Left renal pelvis (tissue), 4 donors: ENCODE data around the gene IL17RC. TPM values are rescaled to one million over a fixed set of nuclear protein-coding genes. Genes with fewer than 3 reads are reported as not detected.

Experiments
- DNase-seq, 4 donors: peaks; one replicate each; pipeline ENCODE4 v3.0.0-alpha.2; 2013; ENCODE audit warnings: low read depth in 4 of 4, low spot score in 3 of 4
- polyA plus RNA-seq, 4 donors: library from polyadenylated mRNA; unstranded; fragments of 120-200 nt; gene quantifications; one replicate each; pipeline ENCODE4 v1.2.1, GENCODE V29; 2013; ENCODE audit not compliant: insufficient read length in 4 of 4

IL17RC gene
- polyA plus RNA-seq, 4 donors: 39.0 to 44.0 (median 42.5) TPM

- no peak for DNase-seq
Measured at GRCh38 chr3:9942934-9943690, 26.2 kb downstream of the IL17RC start.

DNA sequence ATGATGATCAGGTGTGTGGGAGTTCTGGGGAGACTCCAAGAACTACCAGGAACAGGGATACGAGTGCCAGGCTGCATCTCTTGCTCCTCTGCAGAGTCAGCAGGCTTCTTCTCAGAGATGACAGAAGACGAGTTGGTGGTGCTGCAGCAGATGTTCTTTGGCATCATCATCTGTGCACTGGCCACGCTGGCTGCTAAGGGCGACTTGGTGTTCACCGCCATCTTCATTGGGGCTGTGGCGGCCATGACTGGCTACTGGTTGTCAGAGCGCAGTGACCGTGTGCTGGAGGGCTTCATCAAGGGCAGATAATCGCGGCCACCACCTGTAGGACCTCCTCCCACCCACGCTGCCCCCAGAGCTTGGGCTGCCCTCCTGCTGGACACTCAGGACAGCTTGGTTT, 27.4 kb downstream of the IL17RC start:
- DNase-seq: no peak

- no peak for DNase-seq
Measured at GRCh38 chr3:9945358-9945757, 28.5 kb downstream of the IL17RC start.

DNA sequence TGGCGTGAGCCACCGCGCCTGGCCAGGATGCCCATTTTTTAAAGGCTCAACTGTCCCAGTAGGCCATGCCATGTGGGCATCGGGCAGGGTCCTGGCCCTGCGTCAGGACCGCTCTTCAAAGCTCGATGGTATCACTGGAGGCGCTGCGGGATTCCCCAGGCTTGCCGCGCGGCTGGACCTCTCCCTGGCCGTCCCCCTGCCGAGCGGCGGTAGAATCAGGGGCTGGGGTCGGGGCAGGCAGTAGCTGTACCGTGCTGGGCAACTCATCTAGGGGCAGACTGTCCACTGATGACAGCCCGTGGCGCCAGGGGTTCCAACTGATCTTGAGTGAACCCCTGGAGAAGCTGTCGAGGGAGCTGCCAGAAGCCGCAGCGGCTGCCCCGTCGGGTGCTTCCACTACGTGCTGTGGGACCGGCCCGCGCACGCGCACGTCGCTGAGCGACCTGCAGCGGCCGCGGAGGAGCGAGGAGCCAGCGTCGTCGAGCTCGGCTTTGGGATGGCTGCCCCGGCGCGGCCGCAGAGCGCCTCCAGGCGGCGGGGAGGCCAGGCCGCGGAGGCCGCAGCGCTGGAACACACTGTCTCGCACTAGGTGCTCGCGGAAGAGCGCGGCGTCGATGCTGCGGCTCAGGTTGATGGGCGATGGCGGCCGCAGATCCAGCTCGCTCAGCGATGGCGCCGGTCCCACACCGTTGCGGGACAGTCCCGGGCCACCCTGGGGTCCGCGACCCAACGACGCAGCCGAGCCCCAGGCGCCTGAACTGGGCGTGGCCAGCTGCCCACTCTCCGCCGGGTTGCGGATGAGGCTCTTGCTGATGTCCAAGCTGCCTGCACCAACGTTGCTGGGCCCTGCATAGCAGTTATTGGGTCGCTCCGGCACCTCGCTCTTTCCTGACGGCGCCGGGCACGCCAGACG, 29.5 kb downstream of the IL17RC start:
- DNase-seq: peak; percentile 67 to 77 (median 74)

GRCh38 chr3:9947025-9947995, 30.4 kb downstream of the IL17RC start:
- DNase-seq: peak in 3 of 4 donors; percentile 12 to 44 (median 37)

DNA sequence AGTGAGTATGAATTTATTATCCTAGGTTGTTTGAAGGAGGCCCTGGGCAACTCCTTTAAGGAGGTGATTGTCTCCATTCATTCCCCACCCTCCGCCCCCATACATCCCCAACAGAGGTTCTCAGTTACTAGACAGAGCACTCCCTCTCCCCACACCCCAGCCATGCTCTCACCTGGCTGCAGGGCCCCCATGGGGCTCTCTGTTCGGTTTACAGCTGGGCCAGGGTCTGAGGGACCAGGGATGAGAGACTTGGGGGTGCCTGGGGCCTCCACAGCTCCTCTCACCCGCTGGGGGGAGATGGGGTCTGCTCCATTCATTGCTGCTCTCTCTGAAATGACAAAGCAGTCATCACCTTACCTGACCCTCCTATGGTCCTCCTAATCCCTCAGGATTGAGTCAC, 31.7 kb downstream of the IL17RC start:
- no peak for DNase-seq

- no peak for DNase-seq
Measured at GRCh38 chr3:9949115-9949514, 32.2 kb downstream of the IL17RC start.

DNA sequence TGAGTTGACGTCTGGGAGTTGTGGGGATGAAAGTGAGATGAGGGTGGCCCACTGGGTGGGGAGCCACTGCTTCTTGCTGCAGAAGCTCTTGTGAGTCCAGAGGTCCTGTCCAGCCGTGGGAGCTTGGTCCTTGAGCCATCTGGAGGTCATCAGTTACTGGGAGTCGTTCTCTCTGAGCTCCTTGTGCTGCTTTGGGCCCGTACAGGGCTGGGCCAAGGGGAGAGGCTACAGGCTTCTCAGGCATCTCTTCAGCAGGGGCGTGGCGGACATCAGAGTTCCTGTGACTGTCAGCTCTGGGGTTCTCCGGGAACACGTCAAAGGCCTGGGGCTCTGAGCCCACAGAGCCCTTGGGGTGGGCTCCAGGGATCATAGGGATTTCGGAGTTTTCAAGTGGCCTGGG, 32.7 kb downstream of the IL17RC start:
- DNase-seq: no peak

- no peak for DNase-seq
Measured at GRCh38 chr3:9951126-9951525, 34.2 kb downstream of the IL17RC start.

DNA sequence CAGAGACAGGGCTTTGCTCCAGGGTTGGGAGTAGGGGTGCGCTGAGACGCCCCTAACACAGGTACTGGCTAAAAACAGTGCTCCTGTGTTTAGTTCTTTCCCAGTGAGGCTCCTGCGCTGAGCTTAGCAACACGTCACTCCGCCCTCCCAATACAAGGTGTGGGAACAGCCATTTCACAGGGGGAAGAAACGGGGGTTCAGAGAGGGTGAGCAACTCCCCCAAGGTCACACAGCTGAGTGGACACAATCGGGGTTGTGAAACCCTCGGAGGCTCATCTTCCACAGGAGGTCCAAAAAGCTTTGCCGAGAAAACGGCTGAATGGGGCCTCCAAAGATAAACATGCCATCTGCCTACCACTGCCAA, 34.7 kb downstream of the IL17RC start:
- DNase-seq: no peak

- peak in 1 of 4 donors; percentile 26 for DNase-seq
Measured at GRCh38 chr3:9951962-9952805, 35.3 kb downstream of the IL17RC start, which contains the start of gene PRRT3. Gene PRRT3, minus strand, starts transcription at chr3:9952408. Its CDS starts 2,293 bp downstream, at chr3:9950115.

DNA sequence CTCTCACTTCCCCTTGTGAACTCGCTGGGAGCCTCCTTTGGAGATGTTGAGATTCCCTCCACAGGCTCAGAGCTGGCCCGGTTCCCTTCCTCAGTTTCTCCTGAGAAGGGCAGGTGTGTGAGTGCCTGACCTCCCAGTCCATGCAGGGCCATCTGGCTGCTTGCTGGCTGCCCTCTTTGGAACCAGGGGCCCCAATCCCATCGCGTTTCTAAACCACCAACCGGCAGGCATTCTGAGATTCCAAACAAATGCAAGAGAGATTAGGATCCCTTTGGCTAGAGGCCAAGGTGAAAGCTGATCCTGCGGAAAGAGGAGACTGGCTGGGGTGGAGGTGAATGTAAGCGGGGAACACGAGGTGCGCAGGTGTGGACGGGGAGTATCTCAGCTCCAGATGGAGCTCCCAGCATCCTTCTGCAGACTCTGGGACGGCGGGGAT, 38.2 kb downstream of the IL17RC start:
- peak in 2 of 4 donors; percentile 10 to 36 for DNase-seq

DNA sequence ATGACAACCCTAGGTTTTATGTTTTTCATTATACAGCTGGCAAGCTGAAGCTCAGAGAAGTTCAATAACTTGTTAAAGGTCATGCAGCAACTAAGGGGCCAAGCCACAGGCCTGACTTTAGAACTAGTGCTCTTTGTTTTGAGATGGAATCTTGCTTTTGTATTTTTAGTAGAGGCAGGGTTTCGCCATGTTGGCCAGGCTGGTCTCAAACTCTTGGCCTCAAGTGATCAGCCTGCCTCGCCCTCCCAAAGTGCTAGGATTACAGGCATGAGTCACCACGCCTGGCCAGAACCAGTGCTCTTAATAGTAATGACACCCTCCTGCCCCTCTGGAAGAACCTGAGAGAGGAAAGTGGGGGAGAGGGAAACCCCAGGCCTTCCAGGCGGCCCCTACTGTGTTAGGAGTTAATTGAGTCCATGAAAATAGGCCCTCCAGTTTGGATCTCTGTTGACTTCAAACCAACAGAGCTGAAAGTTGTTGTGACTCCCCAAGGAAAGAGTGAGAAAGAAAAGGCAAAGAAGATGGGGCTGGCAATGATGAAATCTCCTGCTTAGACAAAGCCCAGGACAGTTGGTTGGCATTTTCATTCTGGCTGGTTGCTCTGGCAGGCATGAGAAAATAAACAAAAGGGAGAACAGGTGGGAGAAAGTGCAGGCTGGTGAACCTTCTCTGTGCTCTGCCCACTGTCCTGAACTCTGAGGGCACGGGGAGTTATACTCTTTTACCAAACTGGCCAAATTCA, 38.9 kb downstream of the IL17RC start:
- no peak for DNase-seq

DNA sequence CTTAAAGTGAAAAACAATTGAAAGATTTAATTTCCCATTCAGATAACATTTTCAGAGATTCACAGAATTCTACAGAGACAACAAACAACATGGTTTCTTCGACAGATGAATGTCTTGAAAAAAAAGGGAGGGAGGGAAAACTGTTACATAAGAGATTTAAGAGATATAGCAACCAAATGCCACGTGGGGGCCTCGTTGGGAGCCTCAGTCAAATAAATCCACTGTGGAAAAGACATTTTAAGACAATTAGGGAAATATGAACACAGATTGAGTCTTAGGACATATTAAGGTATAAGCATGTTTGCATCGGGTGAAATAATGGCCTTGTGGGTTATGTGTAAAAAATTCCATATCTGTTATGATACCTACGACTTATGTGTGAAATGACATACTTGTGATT, 40.3 kb downstream of the IL17RC start:
- no peak for DNase-seq

GRCh38 chr3:9965200-9965875, 48.4 kb downstream of the IL17RC start:
- DNase-seq: no peak

DNA sequence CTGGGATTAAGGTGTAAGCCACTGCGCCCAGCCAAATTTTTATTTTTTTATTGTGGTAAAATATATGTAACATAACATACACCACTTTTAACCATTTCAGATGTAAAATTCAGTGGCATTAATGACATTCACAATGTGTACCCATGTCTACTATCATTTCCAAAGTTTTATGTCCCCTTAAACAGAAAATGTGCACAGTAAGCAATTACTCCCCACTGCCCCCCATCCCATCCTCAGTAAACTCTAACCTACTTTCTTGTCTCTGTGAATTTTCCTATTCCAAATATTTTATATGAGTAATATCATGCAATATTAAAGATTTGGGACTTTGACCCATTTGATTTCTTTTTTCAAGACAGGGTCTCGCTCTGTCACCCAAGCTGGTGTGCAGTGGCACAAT, 49.9 kb downstream of the IL17RC start:
- DNase-seq: no peak

GRCh38 chr3:9969632-9970019, 52.7 kb downstream of the IL17RC start:
- DNase-seq: no peak

DNA sequence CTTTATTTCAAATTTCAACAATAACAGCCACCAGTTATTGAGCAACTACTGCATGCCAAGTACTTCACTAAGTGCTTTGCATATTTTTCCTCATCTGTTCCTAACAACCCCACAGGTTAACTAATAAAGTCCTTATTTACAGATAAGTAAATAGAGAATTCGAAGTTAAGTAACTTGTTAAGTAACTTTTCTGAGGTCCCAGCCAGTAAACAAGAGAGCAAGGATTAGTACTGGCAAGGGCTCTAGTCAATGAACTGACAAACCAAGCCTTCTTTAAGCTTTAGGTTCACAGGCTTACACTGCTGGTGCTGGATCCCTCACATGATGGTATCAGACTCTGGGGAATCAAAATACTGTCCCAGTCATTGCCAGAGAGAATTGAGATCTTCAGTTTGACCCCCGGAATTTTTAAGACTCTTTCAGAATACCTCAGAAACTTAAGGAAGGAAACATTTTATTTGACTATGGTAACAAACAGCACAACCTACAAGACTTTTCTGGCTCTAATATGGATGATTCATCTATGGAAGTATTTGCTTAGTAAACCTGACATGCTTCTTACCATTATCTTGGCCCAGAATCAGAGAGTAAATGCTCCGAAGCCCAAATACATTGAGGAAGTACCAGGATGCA, 53.2 kb downstream of the IL17RC start:
- DNase-seq: no peak
